Endothelial cell of umbilical vein (primary cell): ENCODE results near the gene TOGARAM2. TPM values are rescaled to one million over a fixed set of nuclear protein-coding genes. Genes with fewer than 3 reads are reported as not detected.

Experiments used
- BruUV-seq: library from RNA; stranded (reverse); fragments of 400-500 nt; replicated peaks from 2 replicates; lab custom pipeline; 2021; lab: Mats Ljungman, UMichigan
- CTCF ChIA-PET: fragments of 300-600, 350-600 bp; sonication (Branson Sonifier 250); formaldehyde crosslinking; loops from one replicate; lab custom pipeline; 2021; ENCODE audit warnings: antibody characterized with exemption, inconsistent platforms; lab: Charles Lee
- POLR2A ChIA-PET: fragments of 300-600, 350-600 bp; sonication (Branson Sonifier 250); formaldehyde crosslinking; loops from one replicate; lab custom pipeline; 2021; ENCODE audit warnings: antibody characterized with exemption, inconsistent platforms; lab: Charles Lee
- DNase-seq: peaks from one replicate; pipeline ENCODE4 v3.0.0-alpha.2; 2011; ENCODE audit warnings: low read depth, low spot score
- FAIRE-seq: peaks from 2 replicates; lab custom pipeline; 2011; peaks lifted over from hg19 to GRCh38; lab: Jason Lieb, UNC
- H2AFZ ChIP-seq: 2 replicates; pipeline ENCODE4 v1.6.0; 2012; ENCODE audit warnings: low read depth, low read length, control low read depth, inconsistent platforms
- H3K27ac ChIP-seq: 2 replicates; pipeline ENCODE4 v1.5.1; 2011; ENCODE audit warnings: low read depth, mild to moderate bottlenecking, control low read depth, low read length, moderate library complexity; ENCODE audit not compliant: insufficient read depth
- H3K27me3 ChIP-seq, 2 experiments: 2 replicates each; pipeline versions ENCODE4 v1.6.0 to v1.6.1; 2011; ENCODE audit warnings: low read length in 2 of 2, mixed read lengths in 1 of 2; ENCODE audit not compliant: control insufficient read depth in 2 of 2, insufficient read depth in 2 of 2
- H3K36me3 ChIP-seq, 2 experiments: 2 replicates in 1 of 2; 3 replicates in 1 of 2; pipeline ENCODE4 v1.5.1; 2011; ENCODE audit warnings: low read length in 2 of 2, mild to moderate bottlenecking in 1 of 2, moderate library complexity in 1 of 2; ENCODE audit not compliant: control insufficient read depth in 2 of 2, insufficient read depth in 2 of 2; ENCODE audit errors: extremely low read depth in 1 of 2
- H3K4me1 ChIP-seq: 3 replicates; pipeline ENCODE4 v1.5.1; 2011; ENCODE audit warnings: mild to moderate bottlenecking, low read length; ENCODE audit not compliant: control insufficient read depth, insufficient read depth; ENCODE audit errors: extremely low read depth
- H3K4me2 ChIP-seq: 2 replicates; pipeline ENCODE4 v1.6.1; 2011; ENCODE audit warnings: low read length, control low read depth, mixed read lengths; ENCODE audit not compliant: insufficient read depth
- H3K4me3 ChIP-seq, 3 experiments: fragments of 200-600 bp in 1 of 3; sonication (generic), shearing (Covaris generic) in 1 of 3; replicated peaks in 1 of 3; 2 replicates each; pipeline ENCODE4 v1.5.1; 2011 to 2016; ENCODE audit warnings: control low read depth in 3 of 3, low read length in 3 of 3, mild to moderate bottlenecking in 2 of 3, inconsistent platforms in 1 of 3, low read depth in 1 of 3, moderate library complexity in 1 of 3; ENCODE audit not compliant: insufficient read depth in 1 of 3
- H3K79me2 ChIP-seq: 2 replicates; pipeline ENCODE4 v1.6.0; 2012; ENCODE audit warnings: low read length, inconsistent platforms; ENCODE audit not compliant: control insufficient read depth, insufficient read depth
- H3K9ac ChIP-seq: replicated peaks from 2 replicates; pipeline ENCODE3; 2011; ENCODE audit warnings: low read length, control low read depth; ENCODE audit not compliant: insufficient read depth; ENCODE audit errors: extremely low read depth
- H3K9me1 ChIP-seq: replicated peaks from 3 replicates; pipeline ENCODE4 v1.6.0; 2011; ENCODE audit warnings: mild to moderate bottlenecking, low read length; ENCODE audit not compliant: control insufficient read depth, insufficient read depth; ENCODE audit errors: extremely low read depth
- H3K9me3 ChIP-seq: replicated peaks from 2 replicates; pipeline ENCODE4 v1.5.1; 2012; ENCODE audit warnings: low read length, inconsistent platforms; ENCODE audit not compliant: control insufficient read depth, insufficient read depth
- H4K20me1 ChIP-seq: replicated peaks from 2 replicates; pipeline ENCODE3; 2011; ENCODE audit warnings: mild to moderate bottlenecking, low read length; ENCODE audit not compliant: control insufficient read depth, insufficient read depth; ENCODE audit errors: extremely low read depth
- FOS ChIP-seq: IDR thresholded peaks from 2 replicates; pipeline ENCODE4 v1.6.1; 2011; ENCODE audit warnings: mild to moderate bottlenecking, low read length, moderate library complexity, borderline replicate concordance; ENCODE audit not compliant: insufficient read depth
- JUN ChIP-seq: IDR thresholded peaks from 2 replicates; pipeline ENCODE4 v1.6.1; 2011; ENCODE audit warnings: borderline replicate concordance, low read depth; ENCODE audit not compliant: insufficient read length, insufficient read depth
- POLR2A ChIP-seq: IDR thresholded peaks from 2 replicates; pipeline ENCODE4 v1.6.1; 2012; ENCODE audit warnings: low read depth, mild to moderate bottlenecking, control low read depth, low read length
- POLR2AphosphoS5 ChIP-seq: IDR thresholded peaks from 2 replicates; pipeline ENCODE4 v1.6.1; 2012; ENCODE audit warnings: low read depth, mild to moderate bottlenecking, control low read depth, low read length, moderate library complexity; ENCODE audit not compliant: insufficient read depth
- dilution Hi-C: fragments of 300-500 bp; cut with MboI; formaldehyde crosslinking; loops from one replicate; pipeline ENCODE4 v1.15.0; 2019; ENCODE audit warnings: low sequenced_read_pairs; ENCODE audit not compliant: extremely low pct_ligation_motif_present
- intact Hi-C: fragments of 100-400 bp; cut with micrococcal nuclease; formaldehyde crosslinking; loops from one replicate; pipeline ENCODE4 v1.10.0; 2022
- polyA plus RNA-seq, 4 experiments: library from polyadenylated mRNA; depleted of rRNA in 3 of 4; stranded (reverse) in 3 of 4; unstranded in 1 of 4; fragments of >200 nt; gene quantifications; 2 replicates each; pipeline versions ENCODE4 v1.2.1 to v1.2.3, GENCODE V29; 2011 to 2012; ENCODE audit warnings: missing spikeins in 1 of 4
- total RNA-seq: library from RNA; stranded (reverse); gene quantifications from 2 replicates; pipeline ENCODE4 v1.2.3, GENCODE V29; 2021
- TF ChIP-seq, protein P1 (sequence below), 2 donors: IDR thresholded peaks; 1 replicate in 1 of 2; 2 replicates in 1 of 2; pipeline ENCODE4 v1.5.1; 2011; ENCODE audit warnings: low read length in 2 of 2, mild to moderate bottlenecking in 2 of 2, moderate library complexity in 2 of 2, control low read depth in 1 of 2, inconsistent platforms in 1 of 2, low read depth in 1 of 2; ENCODE audit not compliant: insufficient read depth in 1 of 2; ENCODE audit errors: extremely low read depth in 1 of 2
- TF ChIP-seq, protein P2 (sequence below): IDR thresholded peaks from 2 replicates; pipeline ENCODE4 v1.6.1; 2011; ENCODE audit not compliant: insufficient read depth, insufficient read length

The TOGARAM2 gene
- total and polyA plus RNA-seq, 2 donors (not counting 3 experiments of a cell fraction or from before 2014, with no cell fraction given): not detected

DNA sequence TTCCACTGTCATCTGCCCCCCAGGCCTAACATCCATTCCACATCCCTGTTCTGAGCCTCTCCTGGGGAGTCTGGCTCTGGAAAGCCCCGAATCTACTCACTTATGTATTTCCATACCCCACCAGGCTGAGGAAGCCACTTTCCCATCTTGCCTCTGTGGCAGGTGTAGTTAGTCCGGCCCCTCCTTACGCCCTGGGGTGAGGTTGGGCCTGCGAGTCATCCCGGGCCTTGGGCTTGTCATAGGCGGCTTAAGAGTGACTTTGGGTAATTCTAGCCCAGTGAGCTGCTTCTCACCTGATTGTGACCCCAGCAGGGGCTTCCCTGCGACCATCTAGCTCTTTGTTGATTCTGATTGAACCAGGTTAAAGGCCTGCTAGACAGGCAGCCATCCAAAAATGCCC lies 72.1 kb downstream of the TOGARAM2 start:
- BruUV-seq: no TSS peak

More for the DNA sequence above, 72.1 kb downstream of the TOGARAM2 start:
- H3K9me3 ChIP-seq: no peaks in the 10 kb centered on the region
- H3K36me3 ChIP-seq: no peaks in the 10 kb centered on the region
- no peaks in the 10 kb centered on the region for H3K9me1 ChIP-seq
- POLR2A ChIA-PET: no interaction called here
- H3K79me2 ChIP-seq: no peaks in the 10 kb centered on the region
- H3K27ac ChIP-seq: no peak overlapping the region
- H2AFZ ChIP-seq: no peak overlapping the region
- no peaks in the 10 kb centered on the region for H4K20me1 ChIP-seq
- no peak overlapping the region for H3K4me3 ChIP-seq
- H3K9ac ChIP-seq: no peak overlapping the region
- DNase-seq (no peak), FAIRE-seq (no peak)
- CTCF ChIA-PET: interaction anchor here (1.6 kb wide), 1 partner anchor 24 kb away, joined by 3 read pairs; no protein-coding TSS in a partner anchor
- dilution Hi-C loops: no loop called here
- H3K27me3 ChIP-seq: no peaks in the 10 kb centered on the region
- H3K4me1 ChIP-seq: no peaks in the 10 kb centered on the region
- TF ChIP-seq, protein P1, sequence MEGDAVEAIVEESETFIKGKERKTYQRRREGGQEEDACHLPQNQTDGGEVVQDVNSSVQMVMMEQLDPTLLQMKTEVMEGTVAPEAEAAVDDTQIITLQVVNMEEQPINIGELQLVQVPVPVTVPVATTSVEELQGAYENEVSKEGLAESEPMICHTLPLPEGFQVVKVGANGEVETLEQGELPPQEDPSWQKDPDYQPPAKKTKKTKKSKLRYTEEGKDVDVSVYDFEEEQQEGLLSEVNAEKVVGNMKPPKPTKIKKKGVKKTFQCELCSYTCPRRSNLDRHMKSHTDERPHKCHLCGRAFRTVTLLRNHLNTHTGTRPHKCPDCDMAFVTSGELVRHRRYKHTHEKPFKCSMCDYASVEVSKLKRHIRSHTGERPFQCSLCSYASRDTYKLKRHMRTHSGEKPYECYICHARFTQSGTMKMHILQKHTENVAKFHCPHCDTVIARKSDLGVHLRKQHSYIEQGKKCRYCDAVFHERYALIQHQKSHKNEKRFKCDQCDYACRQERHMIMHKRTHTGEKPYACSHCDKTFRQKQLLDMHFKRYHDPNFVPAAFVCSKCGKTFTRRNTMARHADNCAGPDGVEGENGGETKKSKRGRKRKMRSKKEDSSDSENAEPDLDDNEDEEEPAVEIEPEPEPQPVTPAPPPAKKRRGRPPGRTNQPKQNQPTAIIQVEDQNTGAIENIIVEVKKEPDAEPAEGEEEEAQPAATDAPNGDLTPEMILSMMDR (IDR thresholded peaks at IDR 0.05; ENCODE audit: extremely low read depth in 1 of 2, insufficient read depth in 1 of 2, low read depth in 1 of 2, low read length in 2 of 2): no peak
- TF ChIP-seq FOS (no peak), JUN (no peak), POLR2A (no peak), POLR2AphosphoS5 (no peak)
- TF ChIP-seq, protein P2, sequence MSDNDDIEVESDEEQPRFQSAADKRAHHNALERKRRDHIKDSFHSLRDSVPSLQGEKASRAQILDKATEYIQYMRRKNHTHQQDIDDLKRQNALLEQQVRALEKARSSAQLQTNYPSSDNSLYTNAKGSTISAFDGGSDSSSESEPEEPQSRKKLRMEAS: no peak
- no peak overlapping the region for H3K4me2 ChIP-seq
- intact Hi-C loops: loop anchor here (5.0 kb wide), 1 partner anchor 144 kb away; no protein-coding TSS in a partner anchor
